IMR-90 (cell line): Measurements from ENCODE around the gene FBRS. TPM values are rescaled to one million over a fixed set of nuclear protein-coding genes. Genes with fewer than 3 reads are reported as not detected.

ENCODE experiments used
- ATAC-seq: fragments of 200-7000 bp; cut with Tn5 transposase; 2 replicates; pipeline ENCODE4 v1.9.1; 2020; ENCODE audit warnings: low read depth, mild to moderate bottlenecking, moderate library complexity
- BruUV-seq: library from RNA; stranded (reverse); fragments of 400-500 nt; replicated peaks from 2 replicates; lab custom pipeline; 2021; lab: Mats Ljungman, UMichigan
- CTCF ChIA-PET: fragments of 300-600 bp; formaldehyde crosslinking; extraction: SDS; loops from one replicate; lab custom pipeline; 2021; ENCODE audit warnings: antibody characterized with exemption; lab: Yijun Ruan, JAX
- POLR2A ChIA-PET: fragments of 300-600 bp; sonication (Branson Sonifier 250); formaldehyde crosslinking; loops from one replicate; lab custom pipeline; 2022; ENCODE audit warnings: antibody characterized with exemption; ENCODE audit not compliant: unreplicated experiment; lab: Charles Lee
- DNase-seq: peaks from one replicate; pipeline ENCODE4 v3.0.0; 2013
- H2AFZ ChIP-seq: replicated peaks from 2 replicates; pipeline ENCODE3; 2013; ENCODE audit warnings: low read length, mild to moderate bottlenecking; ENCODE audit not compliant: poor library complexity
- H2AK5ac ChIP-seq: 2 replicates; pipeline ENCODE4 v1.6.1; 2013; ENCODE audit warnings: low read depth, low read length, inconsistent platforms
- H2AK9ac ChIP-seq: replicated peaks from 2 replicates; pipeline ENCODE3; 2013; ENCODE audit warnings: mild to moderate bottlenecking, low read depth, low read length, moderate library complexity; ENCODE audit not compliant: poor library complexity
- H2BK120ac ChIP-seq: 2 replicates; pipeline ENCODE4 v1.6.1; 2013; ENCODE audit warnings: low read depth, low read length, inconsistent platforms
- H2BK15ac ChIP-seq: 3 replicates; pipeline ENCODE4 v1.6.1; 2013; ENCODE audit warnings: low read depth, low read length, inconsistent platforms
- H2BK20ac ChIP-seq: 2 replicates; pipeline ENCODE4 v1.6.1; 2013; ENCODE audit warnings: low read depth, mild to moderate bottlenecking, inconsistent platforms, low read length, moderate library complexity
- H2BK5ac ChIP-seq: 2 replicates; pipeline ENCODE4 v1.6.1; 2013; ENCODE audit warnings: mild to moderate bottlenecking, low read depth, low read length, inconsistent platforms; ENCODE audit not compliant: poor library complexity, severe bottlenecking
- H3K14ac ChIP-seq: replicated peaks from 2 replicates; pipeline ENCODE4 v1.6.1; 2013; ENCODE audit warnings: low read depth, low read length, inconsistent platforms
- H3K18ac ChIP-seq: 2 replicates; pipeline ENCODE4 v1.6.1; 2013; ENCODE audit warnings: low read depth, low read length, control low read depth
- H3K23ac ChIP-seq: 2 replicates; pipeline ENCODE4 v1.6.1; 2013; ENCODE audit warnings: low read depth, low read length, inconsistent platforms
- H3K27ac ChIP-seq: 2 replicates; pipeline ENCODE4 v1.5.1; 2013; ENCODE audit warnings: mild to moderate bottlenecking, control low read depth, low read length; ENCODE audit not compliant: insufficient read depth
- H3K27me3 ChIP-seq: 2 replicates; pipeline ENCODE4 v1.6.1; 2013; ENCODE audit warnings: low read length; ENCODE audit not compliant: control insufficient read depth, insufficient read depth
- H3K36me3 ChIP-seq: 2 replicates; pipeline ENCODE4 v1.6.1; 2013; ENCODE audit warnings: low read length, mixed read lengths; ENCODE audit not compliant: control insufficient read depth, insufficient read depth
- H3K4ac ChIP-seq: 2 replicates; pipeline ENCODE4 v1.6.1; 2013; ENCODE audit warnings: low read depth, low read length, inconsistent platforms
- H3K4me1 ChIP-seq: 2 replicates; pipeline ENCODE4 v1.6.1; 2013; ENCODE audit warnings: low read length, mixed read lengths; ENCODE audit not compliant: control insufficient read depth, insufficient read depth
- H3K4me2 ChIP-seq: 2 replicates; pipeline ENCODE4 v1.6.1; 2013; ENCODE audit warnings: low read depth, mild to moderate bottlenecking, control low read depth, low read length, moderate library complexity
- H3K4me3 ChIP-seq: 2 replicates; pipeline ENCODE4 v1.5.1; 2013; ENCODE audit warnings: low read depth, mild to moderate bottlenecking, control low read depth, low read length, moderate library complexity; ENCODE audit not compliant: insufficient read depth
- H3K56ac ChIP-seq: 2 replicates; pipeline ENCODE4 v1.6.1; 2013; ENCODE audit warnings: low read length, inconsistent platforms; ENCODE audit not compliant: insufficient read depth; ENCODE audit errors: extremely low read depth
- H3K79me1 ChIP-seq, 2 experiments: 2 replicates each; pipeline ENCODE4 v1.6.1; 2013; ENCODE audit warnings: low read length in 2 of 2, inconsistent platforms in 1 of 2, low read depth in 1 of 2
- H3K9ac ChIP-seq: 2 replicates; pipeline ENCODE4 v1.6.1; 2013; ENCODE audit warnings: low read depth, low read length, control low read depth
- H3K9me1 ChIP-seq: 2 replicates; pipeline ENCODE4 v1.6.1; 2013; ENCODE audit warnings: low read length, inconsistent platforms; ENCODE audit not compliant: insufficient read depth
- H3K9me3 ChIP-seq: 2 replicates; pipeline ENCODE4 v1.6.1; 2013; ENCODE audit warnings: low read length; ENCODE audit not compliant: control insufficient read depth, insufficient read depth
- H4K20me1 ChIP-seq: 2 replicates; pipeline ENCODE4 v1.6.1; 2013; ENCODE audit warnings: low read length, inconsistent platforms; ENCODE audit not compliant: insufficient read depth
- H4K5ac ChIP-seq: 2 replicates; pipeline ENCODE4 v1.6.1; 2013; ENCODE audit warnings: mild to moderate bottlenecking, low read depth, low read length, control low read depth
- H4K8ac ChIP-seq, 2 experiments: 2 replicates each; pipeline ENCODE4 v1.6.1; 2013; ENCODE audit warnings: low read depth in 2 of 2, low read length in 2 of 2, control low read depth in 1 of 2, inconsistent platforms in 1 of 2
- H4K91ac ChIP-seq: 2 replicates; pipeline ENCODE4 v1.6.1; 2013; ENCODE audit warnings: low read depth, low read length, inconsistent platforms; ENCODE audit not compliant: insufficient read depth
- BHLHE40 ChIP-seq: fragments of 150-350 bp; IDR thresholded peaks from 2 replicates; pipeline ENCODE4 v1.6.1; 2016; ENCODE audit warnings: mild to moderate bottlenecking, low read depth, low read length
- CTCF ChIP-seq: conservative IDR thresholded peaks from 2 replicates; pipeline ENCODE4 v1.5.1; 2012; ENCODE audit warnings: mild to moderate bottlenecking, low read depth, low read length, improper control_type of control experiment
- FOS ChIP-seq: fragments of 150-350 bp; IDR thresholded peaks from 2 replicates; pipeline ENCODE4 v1.6.1; 2016; ENCODE audit warnings: low read depth, low read length
- MAFK ChIP-seq: IDR thresholded peaks from 2 replicates; pipeline ENCODE4 v1.6.1; 2012; ENCODE audit warnings: low read depth, low read length, improper control_type of control experiment
- RCOR1 ChIP-seq: IDR thresholded peaks from 2 replicates; pipeline ENCODE4 v1.6.1; 2012; ENCODE audit warnings: mild to moderate bottlenecking, low read length, improper control_type of control experiment; ENCODE audit not compliant: insufficient replicate concordance
- RFX5 ChIP-seq: IDR thresholded peaks from 2 replicates; pipeline ENCODE4 v1.8.0; 2012; ENCODE audit warnings: low read depth, mild to moderate bottlenecking, low read length, moderate library complexity
- whole genome bisulfite sequencing, 2 experiments: methylation state at CpG; one replicate each; pipeline versions ENCODE4 v1.1.5 to v1.1.7; 2013; ENCODE audit warnings: missing lambda C conversion rate in 2 of 2; ENCODE audit not compliant: insufficient read length in 1 of 2; ENCODE audit errors: extremely low coverage in 2 of 2; 5-methylcytosine and 5-hydroxymethylcytosine counted together
- dilution Hi-C: fragments of 300-500 bp; cut with HindIII; formaldehyde crosslinking; loops from one replicate; pipeline ENCODE4 v1.14.3; 2018; ENCODE audit warnings: low sequenced_read_pairs; ENCODE audit not compliant: unreplicated experiment
- in situ Hi-C: fragments of 300-500 bp; cut with MboI; formaldehyde crosslinking; loops from 3 replicates; pipeline ENCODE4 v1.14.3; 2019; ENCODE audit warnings: low sequenced_read_pairs, inconsistent platforms, mixed read lengths
- intact Hi-C: fragments of 100-400 bp; cut with micrococcal nuclease; formaldehyde crosslinking; loops from 2 replicates; pipeline ENCODE4 v1.10.0; 2022
- polyA plus RNA-seq, 3 experiments: library from polyadenylated mRNA; depleted of rRNA; stranded (reverse); fragments of >200 nt; gene quantifications; 2 replicates each; pipeline ENCODE4 v1.2.3, GENCODE V29; 2012; ENCODE audit warnings: low replicate concordance in 1 of 3
- total RNA-seq: library from RNA; depleted of rRNA; stranded (reverse); fragments of >200 nt; gene quantifications from 2 replicates; pipeline ENCODE4 v1.2.3, GENCODE V29; 2012
- TF ChIP-seq, protein P1 (sequence below): fragments of 150-350 bp; IDR thresholded peaks from 2 replicates; pipeline ENCODE4 v1.6.1; 2017; ENCODE audit warnings: mild to moderate bottlenecking, antibody characterized with exemption, low read length, low read depth

Gene FBRS
- total and polyA plus RNA-seq, 2 of the 4 experiments (the other 2 are of a cell fraction) = 2.0 to 22.4 TPM

DNA sequence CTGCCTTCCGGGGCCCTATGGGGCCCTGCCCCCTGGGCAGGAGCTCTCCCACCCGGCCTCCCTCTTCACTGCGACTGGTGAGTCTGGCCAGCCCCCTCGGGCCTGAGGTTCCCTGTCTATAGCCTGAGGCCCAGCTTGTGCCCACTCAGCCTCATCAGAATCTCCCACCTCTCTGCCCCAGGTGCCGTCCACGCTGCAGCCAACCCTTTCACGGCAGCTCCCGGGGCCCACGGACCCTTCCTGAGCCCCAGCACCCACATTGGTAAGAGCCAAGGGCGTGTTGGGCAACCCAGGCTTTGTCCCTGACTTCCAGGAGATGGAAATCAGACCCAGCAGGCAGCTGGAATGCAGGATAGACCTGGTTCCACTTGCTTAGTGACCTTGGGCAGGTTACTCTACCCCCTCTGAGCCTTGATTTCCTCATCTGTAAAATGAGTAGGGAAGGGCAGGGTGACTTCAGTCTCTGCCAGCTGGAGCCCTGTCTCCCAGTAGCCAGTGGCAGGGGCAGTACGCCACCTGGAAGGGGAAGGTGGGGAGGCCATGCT lies 9.2 kb downstream of the FBRS start:
- Histone ChIP-seq H3K9me3 (no peaks in the 10 kb centered on the region), H2AK9ac (no peak overlapping the region), H3K4me2 (no peak overlapping the region), H2AFZ (no peak overlapping the region), H2BK15ac (no peak overlapping the region), H3K18ac (no peak overlapping the region), H3K23ac (no peak overlapping the region), H2BK20ac (no peak overlapping the region), H4K8ac (no peak overlapping the region), H3K36me3 (peaks cover 80% of the 10 kb centered on the region), H4K5ac (no peak overlapping the region), H2BK120ac (no peak overlapping the region), H3K9ac (no peak overlapping the region), H3K4me1 (no peaks in the 10 kb centered on the region), H4K20me1 (peaks cover 33% of the 10 kb centered on the region), H3K27me3 (no peaks in the 10 kb centered on the region), H3K14ac (no peak overlapping the region), H2BK5ac (no peak overlapping the region), H3K79me1 (peaks cover 28 to 45% of the 10 kb centered on the region in 2 experiments), H3K4me3 (no peak overlapping the region), H4K91ac (no peak overlapping the region), H3K56ac (no peak overlapping the region), H2AK5ac (no peak overlapping the region), H3K4ac (no peak overlapping the region), H3K9me1 (peaks cover 5% of the 10 kb centered on the region; the same call in 1 of the 2 replicates), H3K27ac (no peak overlapping the region)
- 92% methylated on average over 8 of the region's 11 CpGs; no CpG with 5 or more reads in 1 of the 2 experiments for WGBS, 2 experiments
- no peak for DNase-seq
- BruUV-seq = no TSS peak
- dilution Hi-C loops (no loop called here), intact Hi-C loops (no loop called here), in situ Hi-C loops (no loop called here)
- CTCF ChIA-PET = no interaction called here
- POLR2A ChIA-PET = no interaction called here
- TF ChIP-seq FOS = no peak
- TF ChIP-seq CTCF = no peak
- no peak for TF ChIP-seq RCOR1
- TF ChIP-seq BHLHE40 = no peak
- TF ChIP-seq, protein P1, sequence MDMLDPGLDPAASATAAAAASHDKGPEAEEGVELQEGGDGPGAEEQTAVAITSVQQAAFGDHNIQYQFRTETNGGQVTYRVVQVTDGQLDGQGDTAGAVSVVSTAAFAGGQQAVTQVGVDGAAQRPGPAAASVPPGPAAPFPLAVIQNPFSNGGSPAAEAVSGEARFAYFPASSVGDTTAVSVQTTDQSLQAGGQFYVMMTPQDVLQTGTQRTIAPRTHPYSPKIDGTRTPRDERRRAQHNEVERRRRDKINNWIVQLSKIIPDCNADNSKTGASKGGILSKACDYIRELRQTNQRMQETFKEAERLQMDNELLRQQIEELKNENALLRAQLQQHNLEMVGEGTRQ = no peak
- TF ChIP-seq RFX5 = no peak
- no peak for TF ChIP-seq MAFK
- ATAC-seq = no peak
